ENCODE measurements around the gene MYRIP.

- TF ChIP-seq ZNF565 (CRISPR knock-in tag; conservative IDR thresholded peaks at IDR 0.05; ENCODE audit: low read depth), result no peak
- no peak for TF ChIP-seq ZNF70 (CRISPR knock-in tag; IDR thresholded peaks at IDR 0.05)
- no peak for TF ChIP-seq BACH2 (CRISPR knock-in tag; IDR thresholded peaks at IDR 0.05; ENCODE audit: borderline replicate concordance)
- no peak for TF ChIP-seq ZFP30 (CRISPR knock-in tag; IDR thresholded peaks at IDR 0.05)
- TF ChIP-seq PATZ1 (CRISPR knock-in tag; IDR thresholded peaks at IDR 0.05; ENCODE audit: borderline replicate concordance), result no peak
Observed at GRCh38 chr3:39972508-39972907, 163.1 kb downstream of the MYRIP start.
